HG02840 (cell line): ENCODE data around the gene TREML1.

Experiments used
- ATAC-seq: cut with Tn5 transposase; IDR thresholded peaks from one replicate; pipeline ENCODE4 v1.9.1; 2021; ENCODE audit warnings: mild to moderate bottlenecking, moderate library complexity, moderate number of reproducible peaks; ENCODE audit not compliant: unreplicated experiment, low FRiP score

TREML1 gene

GRCh38 chr6:41179163-41179562 is 25.0 kb upstream of the TREML1 start:
- no peak for ATAC-seq

GRCh38 chr6:41177695-41178094 is 23.5 kb upstream of the TREML1 start:
- ATAC-seq, result no peak

- no peak for ATAC-seq
Measured at GRCh38 chr6:41177287-41177686, 23.1 kb upstream of the TREML1 start.

GRCh38 chr6:41176189-41176588 is 22.0 kb upstream of the TREML1 start:
- no peak for ATAC-seq

- no peak for ATAC-seq
Measured at GRCh38 chr6:41175084-41175483, 20.9 kb upstream of the TREML1 start.

GRCh38 chr6:41174610-41175009 is 20.5 kb upstream of the TREML1 start:
- ATAC-seq, result no peak

GRCh38 chr6:41171908-41172307 is 17.8 kb upstream of the TREML1 start:
- ATAC-seq, result no peak

- ATAC-seq, result no peak
Measured at GRCh38 chr6:41170547-41171160, 16.5 kb upstream of the TREML1 start.

GRCh38 chr6:41167173-41167963 is 13.2 kb upstream of the TREML1 start:
- ATAC-seq, result no peak

GRCh38 chr6:41164551-41165120 is 10.5 kb upstream of the TREML1 start:
- no peak for ATAC-seq

- ATAC-seq, result no peak
Measured at GRCh38 chr6:41163419-41163717, 9.2 kb upstream of the TREML1 start.

GRCh38 chr6:41162687-41163418 is 8.7 kb upstream of the TREML1 start, which contains the start of gene TREM2:
TREM2 (minus strand) TSS chr6:41163116; CDS start chr6:41163082, 34 bp downstream.
- no peak for ATAC-seq

GRCh38 chr6:41161851-41162552 is 7.9 kb upstream of the TREML1 start:
- no peak for ATAC-seq

- ATAC-seq, result no peak
Measured at GRCh38 chr6:41161380-41161779, 7.2 kb upstream of the TREML1 start.

- ATAC-seq, result no peak
Measured at GRCh38 chr6:41160933-41161332, 6.8 kb upstream of the TREML1 start.

GRCh38 chr6:41159415-41160082 is 5.4 kb upstream of the TREML1 start:
- ATAC-seq, result no peak

GRCh38 chr6:41157323-41157722 is 3.2 kb upstream of the TREML1 start:
- no peak for ATAC-seq

- ATAC-seq, result no peak
Measured at GRCh38 chr6:41156771-41157170, 2.6 kb upstream of the TREML1 start.

- ATAC-seq, result no peak
Measured at GRCh38 chr6:41156001-41156400, 1.9 kb upstream of the TREML1 start.
